Fibroblast of skin of left biceps (primary cell): ENCODE measurements around the gene EPN1.

Experiments used
- DNase-seq, 2 experiments: peaks; one replicate each; pipeline ENCODE4 v3.0.0-alpha.2; 2013; ENCODE audit warnings: low read depth in 2 of 2

The EPN1 gene

GRCh38 chr19:55660991-55661390 is 14.0 kb upstream of the EPN1 start:
- DNase-seq = no peak

GRCh38 chr19:55661826-55662225 is 13.2 kb upstream of the EPN1 start:
- no peak for DNase-seq

DNA sequence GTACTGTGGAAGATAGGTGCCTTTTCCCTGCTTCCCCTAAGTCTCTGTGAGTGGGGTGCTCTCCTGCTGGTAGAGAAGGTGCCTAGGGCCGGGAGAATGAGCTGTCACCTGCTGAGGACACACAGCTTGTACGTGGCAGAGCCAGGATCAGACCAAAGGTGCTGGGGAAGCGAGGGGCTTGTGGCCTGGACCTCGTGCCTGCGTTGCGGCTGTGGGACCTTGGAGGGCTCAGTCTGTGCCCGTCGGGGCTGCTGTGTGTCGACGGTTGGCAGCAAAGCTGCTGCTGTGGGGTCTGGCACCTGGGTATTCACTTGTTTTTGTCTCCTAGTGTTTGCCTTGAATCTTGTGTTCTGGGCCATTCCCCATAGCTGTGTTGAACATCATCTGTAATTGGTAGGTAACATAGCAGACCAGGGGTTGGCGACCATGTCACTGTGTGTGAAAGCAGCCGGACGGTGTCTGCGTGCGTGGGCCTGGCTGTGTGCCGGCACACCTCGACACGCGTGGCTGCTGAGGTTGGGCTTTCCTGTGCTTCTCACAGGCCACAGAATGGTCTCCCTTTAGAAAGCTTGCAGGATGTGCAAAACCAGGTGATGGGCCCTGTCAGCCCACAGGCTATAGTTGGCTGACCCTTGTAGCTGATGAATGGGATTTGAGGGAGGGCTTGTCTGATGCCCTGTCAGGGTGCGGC is 11.0 kb upstream of the EPN1 start:
- DNase-seq = no peak

GRCh38 chr19:55666343-55667005 is 8.6 kb upstream of the EPN1 start:
- DNase-seq = no peak

DNA sequence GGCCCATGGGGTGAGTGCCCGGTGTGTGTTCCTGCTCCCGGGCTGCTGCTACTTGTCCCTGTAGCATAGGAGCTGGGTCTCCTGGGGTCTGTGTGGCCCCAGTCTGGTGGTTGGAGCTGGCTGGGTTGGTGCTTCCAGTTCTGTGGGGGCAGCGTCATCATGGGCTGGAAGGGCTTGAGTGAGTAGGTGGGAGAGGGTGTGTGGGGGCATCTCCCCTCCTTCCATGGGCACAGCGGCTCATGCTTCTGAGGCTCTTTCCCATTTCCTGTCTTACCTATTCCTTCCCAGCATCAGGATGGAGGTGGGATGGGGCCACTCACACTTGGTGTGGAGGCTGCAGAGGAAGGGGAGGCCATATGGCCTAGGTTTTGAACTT is 8.0 kb upstream of the EPN1 start:
- no peak for DNase-seq

DNA sequence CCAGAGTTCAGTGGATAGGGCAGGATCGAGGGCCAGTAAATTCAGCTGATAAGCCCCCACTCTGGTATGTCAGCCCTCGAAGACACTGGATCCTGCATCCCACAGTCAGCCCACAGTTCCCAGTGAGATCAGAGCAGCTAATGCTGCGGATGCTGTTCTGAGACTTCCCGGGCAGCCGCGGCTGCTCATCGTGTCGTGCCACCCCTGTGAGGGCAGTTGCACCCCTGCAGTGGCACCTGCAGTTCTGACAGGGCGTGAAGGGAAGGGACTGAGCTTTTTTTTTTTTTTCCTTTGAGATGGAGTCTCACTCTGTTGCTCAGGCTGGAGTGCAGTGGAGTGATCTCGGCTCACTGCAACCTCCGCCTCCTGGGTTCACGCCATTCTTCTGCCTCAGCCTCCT is 7.5 kb upstream of the EPN1 start:
- no peak for DNase-seq

DNA sequence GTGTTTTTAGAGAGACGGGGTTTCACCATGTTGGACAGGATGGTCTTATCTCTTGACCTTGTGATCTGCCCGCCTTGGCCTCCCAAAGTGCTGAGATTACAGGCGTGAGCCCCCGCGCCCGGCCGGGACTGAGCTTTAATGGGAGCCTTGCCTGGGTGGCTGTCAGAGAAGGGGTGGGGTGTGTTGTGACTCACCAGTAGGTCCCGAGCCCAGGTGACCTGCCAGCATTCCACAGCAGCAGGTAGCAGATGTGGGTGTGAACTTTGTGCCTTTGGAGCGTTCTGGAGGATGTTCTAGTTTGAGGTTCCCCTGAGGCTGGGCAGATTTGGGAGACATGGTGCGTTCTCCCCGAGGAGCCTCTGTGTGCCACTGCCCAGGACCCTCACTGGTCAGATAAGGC is 7.1 kb upstream of the EPN1 start:
- no peak for DNase-seq

DNA sequence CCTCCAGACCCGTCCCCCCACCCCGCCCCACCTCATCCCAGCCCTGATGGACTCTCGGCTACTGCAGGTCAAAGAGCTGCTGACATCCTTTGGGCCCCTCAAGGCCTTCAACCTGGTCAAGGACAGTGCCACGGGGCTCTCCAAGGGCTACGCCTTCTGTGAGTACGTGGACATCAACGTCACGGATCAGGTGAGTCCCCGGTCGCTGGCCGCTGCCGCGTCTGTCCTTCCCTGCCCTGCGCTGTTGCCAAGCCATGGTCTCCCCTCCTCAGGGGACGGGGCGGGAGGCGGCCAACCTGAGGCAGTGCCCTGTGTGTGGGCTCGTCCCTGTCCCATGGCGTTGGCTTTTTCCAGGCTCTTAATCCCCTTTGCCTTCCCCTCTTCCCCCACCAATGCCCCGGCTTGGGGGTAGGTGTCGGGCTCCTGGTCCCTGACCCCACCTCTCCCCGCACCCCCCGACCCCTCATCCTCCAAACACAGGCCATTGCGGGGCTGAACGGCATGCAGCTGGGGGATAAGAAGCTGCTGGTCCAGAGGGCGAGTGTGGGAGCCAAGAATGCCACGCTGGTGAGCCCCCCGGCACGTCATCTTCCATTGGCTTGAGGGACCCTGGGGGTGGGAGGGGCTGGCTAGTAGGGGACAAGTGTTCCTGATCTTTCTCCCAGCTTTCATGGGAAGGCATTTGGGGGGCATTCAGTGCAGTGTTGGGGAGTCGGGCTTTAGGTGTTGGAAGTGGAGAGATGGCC is 6.2 kb upstream of the EPN1 start:
- DNase-seq = no peak

DNA sequence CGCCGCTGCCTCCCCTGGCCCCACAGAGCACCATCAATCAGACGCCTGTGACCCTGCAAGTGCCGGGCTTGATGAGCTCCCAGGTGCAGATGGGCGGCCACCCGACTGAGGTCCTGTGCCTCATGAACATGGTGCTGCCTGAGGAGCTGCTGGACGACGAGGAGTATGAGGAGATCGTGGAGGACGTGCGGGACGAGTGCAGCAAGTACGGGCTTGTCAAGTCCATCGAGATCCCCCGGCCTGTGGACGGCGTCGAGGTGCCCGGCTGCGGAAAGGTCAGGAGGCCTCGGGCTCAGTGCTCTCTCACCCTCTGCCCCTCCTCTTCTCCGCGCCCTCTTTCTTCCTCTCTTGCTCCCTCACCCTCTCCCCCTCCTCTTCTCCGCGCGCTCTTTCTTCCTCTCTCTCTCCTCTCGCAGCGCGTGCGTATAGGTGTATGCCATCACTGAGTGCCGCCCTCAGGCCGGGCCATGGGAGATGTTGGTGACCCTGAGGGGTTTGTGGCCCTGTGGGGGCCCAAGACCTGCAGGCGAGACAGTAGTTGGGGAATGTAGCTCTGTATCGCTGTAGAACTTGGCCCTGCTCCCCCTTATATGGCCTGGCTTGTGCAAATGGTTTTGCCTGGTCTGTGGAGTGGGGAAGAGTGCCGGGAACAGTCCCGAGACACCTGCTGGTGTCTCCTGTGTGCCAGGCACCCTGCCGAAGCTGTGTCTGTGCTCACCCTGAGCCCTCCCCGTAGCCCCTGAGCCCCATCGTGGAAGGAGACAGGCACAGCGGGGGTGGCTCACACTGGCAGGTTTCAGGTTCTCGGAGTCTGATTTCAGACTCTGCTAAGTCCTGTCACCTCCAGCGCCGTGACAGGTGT is 5.4 kb upstream of the EPN1 start:
- DNase-seq = no peak

DNA sequence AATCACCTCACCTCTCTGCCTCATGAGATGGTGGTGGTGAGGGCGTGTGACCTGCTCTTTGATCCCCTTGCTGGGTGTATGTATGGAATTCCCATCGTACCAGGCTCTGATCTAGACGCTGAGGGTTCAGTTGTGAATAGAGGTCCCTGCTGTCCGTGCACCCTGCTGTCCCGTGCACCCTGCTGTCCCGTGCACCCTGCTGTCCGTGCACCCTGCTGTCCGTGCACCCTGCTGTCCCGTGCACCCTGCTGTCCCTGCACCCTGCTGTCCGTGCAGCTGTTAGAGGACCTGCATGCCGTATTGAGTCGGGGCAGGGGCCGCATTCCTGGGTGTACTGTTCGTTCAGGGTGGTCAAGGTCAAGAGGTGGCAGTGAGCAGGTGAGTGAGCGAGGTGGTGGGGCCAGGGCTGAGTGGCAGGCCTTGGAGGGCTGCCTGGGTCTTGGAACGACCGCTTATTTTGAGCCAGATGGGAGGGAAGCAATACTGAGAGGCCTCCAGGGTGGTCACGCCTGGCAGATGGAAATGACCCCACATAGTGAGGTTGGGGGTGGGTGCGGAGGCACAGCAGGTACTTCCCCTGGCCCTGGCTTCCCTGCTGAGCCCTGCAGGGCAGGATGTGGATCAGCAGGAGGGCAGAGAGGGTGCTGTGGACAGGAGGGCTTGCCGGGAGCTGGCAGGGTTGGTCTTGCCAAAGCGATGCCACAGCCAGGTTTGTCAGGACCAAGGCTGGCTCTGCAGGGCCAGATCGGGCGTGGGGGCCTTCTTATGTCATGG is 4.6 kb upstream of the EPN1 start:
- no peak for DNase-seq

DNA sequence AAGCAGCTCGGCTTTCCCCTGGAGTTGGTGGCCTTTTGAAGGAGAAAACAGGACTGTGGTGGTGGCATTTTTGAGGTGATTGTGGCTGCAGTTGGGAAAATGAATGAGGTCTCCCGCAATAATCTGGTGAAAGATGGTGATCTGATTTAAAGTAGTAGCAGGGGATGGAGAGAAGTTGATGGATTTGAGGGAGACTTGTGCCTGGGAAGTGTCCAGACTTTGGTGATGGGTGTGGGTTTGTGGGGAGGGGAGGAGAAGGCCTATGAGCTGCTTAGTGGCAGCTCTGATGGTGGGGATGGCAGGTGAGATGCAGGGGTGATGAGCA is 4.0 kb upstream of the EPN1 start:
- DNase-seq = no peak

- DNase-seq = no peak
These were observed 2.6 kb upstream of the EPN1 start for GRCh38 chr19:55672418-55672817.

DNA sequence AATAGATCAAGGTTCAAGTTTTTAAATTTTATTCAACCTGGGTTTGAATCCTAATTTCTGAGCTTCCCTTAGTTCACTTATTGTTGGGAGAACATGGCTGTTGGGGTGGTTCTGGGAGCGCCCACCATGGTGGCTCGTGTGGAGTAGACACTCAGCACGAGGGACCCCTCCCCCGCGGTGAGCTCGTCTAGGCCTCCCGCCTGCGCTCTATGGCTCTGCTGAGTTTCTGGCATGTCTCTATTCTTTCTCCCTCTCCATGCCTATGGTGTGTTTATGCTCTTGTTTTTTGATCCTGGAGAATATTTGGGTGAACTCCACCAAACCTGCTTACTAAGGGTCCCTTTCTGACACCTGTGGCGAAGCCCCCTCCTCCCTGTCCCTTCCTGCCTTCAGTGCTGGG is 1.6 kb upstream of the EPN1 start:
- DNase-seq = no peak

GRCh38 chr19:55673889-55674288 is 1.1 kb upstream of the EPN1 start:
- DNase-seq = no peak

DNA sequence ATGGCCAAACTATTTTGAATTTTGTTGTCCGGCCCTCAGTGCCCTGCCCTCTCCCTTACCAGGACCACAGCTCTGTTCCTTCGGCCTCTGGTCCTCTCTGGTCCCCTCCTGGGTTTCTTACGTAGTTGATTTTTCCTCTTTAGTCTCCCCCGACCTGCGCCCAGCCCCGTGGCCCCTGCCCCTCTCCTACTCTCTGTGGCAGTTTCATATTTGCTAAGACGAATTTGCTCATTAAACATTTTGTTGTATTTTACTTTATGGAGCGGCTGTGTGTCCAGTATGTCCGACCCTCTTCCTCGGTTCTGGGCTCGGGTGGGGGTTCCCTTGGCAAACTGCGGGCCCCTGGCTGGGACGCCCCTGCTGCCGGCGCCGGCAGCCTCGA is 576 bp upstream of the EPN1 start:
- no peak for DNase-seq

- no peak for DNase-seq
These were observed 782 bp downstream of the EPN1 start for GRCh38 chr19:55675661-55676354.

- no peak for DNase-seq
These were observed 1.4 kb downstream of the EPN1 start for GRCh38 chr19:55676383-55676782.

- DNase-seq = no peak
These were observed 2.0 kb downstream of the EPN1 start for GRCh38 chr19:55676889-55677505.

GRCh38 chr19:55677572-55678028 is 2.6 kb downstream of the EPN1 start:
- no peak for DNase-seq

DNA sequence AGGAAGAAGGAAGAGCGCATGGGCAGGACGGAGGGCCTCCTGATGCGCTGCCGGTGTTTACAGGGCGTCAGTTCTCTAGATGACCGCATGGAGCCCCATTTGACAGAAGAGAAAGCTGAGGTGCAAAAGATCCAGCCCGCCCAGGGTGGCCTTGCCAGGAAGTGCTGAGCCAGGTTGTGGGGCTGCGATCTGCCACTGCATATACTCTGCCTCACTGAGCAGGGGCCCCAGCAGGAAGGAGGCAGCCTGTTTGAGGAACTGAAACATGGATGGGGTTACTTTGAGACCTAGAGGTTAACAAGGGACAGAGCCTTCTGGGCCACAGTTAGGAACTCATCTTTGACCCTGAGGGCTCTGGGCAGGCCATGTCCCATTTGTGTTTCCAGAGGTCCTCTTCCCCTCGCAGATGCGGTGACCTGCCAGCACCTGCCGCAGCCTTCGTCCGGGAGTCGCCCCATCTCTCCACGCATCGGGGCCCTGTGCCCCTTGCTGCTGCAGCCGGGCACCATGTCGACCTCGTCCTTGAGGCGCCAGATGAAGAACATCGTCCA is 3.2 kb downstream of the EPN1 start:
- no peak for DNase-seq
